NT2/D1 (cell line): ENCODE results near the gene DCBLD2.

Source experiments
- YY1 ChIP-seq: IDR thresholded peaks from 2 replicates; pipeline ENCODE4 v1.6.1; 2011; ENCODE audit not compliant: insufficient read length, insufficient read depth
- ZNF274 ChIP-seq: IDR thresholded peaks from 2 replicates; pipeline ENCODE4 v1.6.1; 2011; ENCODE audit warnings: mild to moderate bottlenecking, low read depth, low read length

DNA sequence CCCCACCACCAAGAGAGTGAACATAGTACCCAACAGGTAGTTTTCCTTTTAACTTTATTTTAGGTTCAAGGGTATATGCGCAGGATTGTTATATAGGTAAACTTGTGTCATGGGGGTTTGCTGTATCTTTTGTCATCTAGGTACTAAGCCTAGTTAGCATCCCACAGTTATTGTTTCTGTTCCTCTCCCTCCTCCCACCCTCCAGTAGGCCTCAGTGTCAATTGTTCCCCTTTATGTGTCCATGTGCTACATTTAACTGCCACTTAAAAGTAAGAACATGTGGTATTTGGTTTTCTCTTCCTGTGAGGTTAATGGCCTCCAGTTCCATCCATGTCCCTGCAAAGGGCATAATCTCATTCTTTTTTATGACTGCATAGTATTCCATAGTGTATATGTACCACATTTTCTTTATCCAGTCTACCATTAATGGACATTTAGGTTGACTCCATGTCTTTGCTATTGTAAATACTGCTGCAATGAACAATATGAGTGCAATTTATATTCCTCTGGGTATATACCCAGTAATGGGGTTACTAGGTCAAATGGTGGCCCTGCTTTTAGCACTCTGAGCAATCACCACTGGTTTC lies 72.2 kb downstream of the DCBLD2 start:
- no peak for TF ChIP-seq YY1
- no peak for TF ChIP-seq ZNF274
